Large intestine (tissue), 3 donors: ENCODE data around the gene NSUN4. TPM values are rescaled to one million over a fixed set of nuclear protein-coding genes. Genes with fewer than 3 reads are reported as not detected.
"Not testable (repeated sequence)": the region's sequence is repeated elsewhere in the genome, so short reads cannot be mapped to it uniquely, and the experiment has no call there.

ENCODE experiments used
- DNase-seq, 2 donors: peaks; one replicate each; pipeline versions ENCODE4 v3.0.0 to v3.0.0-alpha.2; 2013
- H3K27ac ChIP-seq: one replicate; pipeline ENCODE4 v1.5.1; 2013; ENCODE audit warnings: low read length
- H3K27me3 ChIP-seq: 2 replicates; pipeline ENCODE4 v1.6.1; 2013; ENCODE audit warnings: low read length; ENCODE audit not compliant: control insufficient read depth, insufficient read depth
- H3K36me3 ChIP-seq: 2 replicates; pipeline ENCODE4 v1.6.1; 2013; ENCODE audit warnings: low read length; ENCODE audit not compliant: control insufficient read depth, insufficient read depth
- H3K4me1 ChIP-seq: one replicate; pipeline ENCODE4 v1.6.1; 2013; ENCODE audit warnings: low read length; ENCODE audit not compliant: control insufficient read depth, insufficient read depth
- H3K4me3 ChIP-seq: one replicate; pipeline ENCODE4 v1.5.1; 2013; ENCODE audit warnings: low read length
- H3K9me3 ChIP-seq: one replicate; pipeline ENCODE4 v1.6.1; 2013; ENCODE audit warnings: mild to moderate bottlenecking, low read depth, low read length, moderate library complexity; ENCODE audit not compliant: control insufficient read depth
- WGBS: methylation state at CpG from one replicate; pipeline ENCODE4 v1.1.5; 2013; ENCODE audit warnings: low lambda C conversion rate; ENCODE audit not compliant: insufficient coverage; 5-methylcytosine and 5-hydroxymethylcytosine counted together
- polyA plus RNA-seq: library from polyadenylated mRNA; unstranded; fragments of 120-200 nt; gene quantifications from one replicate; pipeline ENCODE4 v1.2.1, GENCODE V29; 2013

Gene NSUN4
- polyA plus RNA-seq, 1 donor = 23.9 TPM

DNA sequence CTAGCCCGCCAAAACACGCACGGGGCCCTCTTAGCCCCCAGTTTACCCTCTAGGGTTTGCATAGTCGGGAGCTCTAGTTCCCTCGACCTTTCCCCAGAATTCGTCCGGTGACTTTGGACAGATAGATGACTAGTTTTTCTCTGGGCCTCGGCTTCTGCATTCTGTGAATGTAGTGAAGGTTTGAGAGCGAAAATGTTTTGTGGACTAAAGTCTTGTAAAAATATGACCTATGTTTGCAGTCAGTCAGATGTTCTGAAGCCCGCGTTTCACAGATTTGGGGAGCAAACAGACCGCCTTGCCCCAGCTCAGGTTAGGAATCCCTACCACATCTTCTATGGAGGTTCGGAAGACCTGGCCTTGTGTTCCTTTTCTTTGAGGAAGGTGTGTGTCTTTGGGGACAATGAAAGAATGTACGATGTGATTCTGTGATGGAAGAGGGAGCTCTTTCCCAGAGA lies 36.7 kb upstream of the NSUN4 start:
- WGBS = no CpG with 5 or more reads among the region's 14 CpGs
- Histone ChIP-seq H3K9me3 (no peaks in the 10 kb centered on the region), H3K27ac (peak overlapping the region; percentile 98), H3K4me1 (peaks cover 18% of the 10 kb centered on the region), H3K4me3 (peak overlapping the region; percentile 90), H3K27me3 (no peaks in the 10 kb centered on the region), H3K36me3 (peaks cover 8% of the 10 kb centered on the region)
- DNase-seq = no peak

DNA sequence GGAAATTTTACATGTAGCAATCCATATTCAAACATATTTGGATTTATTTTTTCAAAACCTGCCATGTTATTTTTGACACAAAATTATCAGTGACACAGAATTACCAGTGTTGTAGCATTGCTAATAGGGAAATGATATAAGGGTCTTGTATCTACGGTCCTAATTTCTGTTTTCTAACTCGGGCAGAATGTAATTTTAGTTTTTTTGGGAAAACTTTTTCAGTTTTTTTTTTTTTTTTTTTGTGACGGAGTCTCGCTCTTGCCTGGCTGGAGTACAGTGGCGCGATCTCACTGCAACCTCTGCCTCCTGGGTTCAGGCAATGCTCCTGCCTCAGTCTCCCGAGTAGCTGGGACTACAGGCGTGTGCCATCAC lies 34.5 kb upstream of the NSUN4 start:
- no peak for DNase-seq
- Histone ChIP-seq H3K4me1 (peaks cover 8% of the 10 kb centered on the region), H3K4me3 (no peak overlapping the region), H3K27ac (no peak overlapping the region), H3K9me3 (no peaks in the 10 kb centered on the region), H3K36me3 (peaks cover 25% of the 10 kb centered on the region), H3K27me3 (no peaks in the 10 kb centered on the region)
- WGBS = 94% methylated on average over 2 of the region's 8 CpGs

DNA sequence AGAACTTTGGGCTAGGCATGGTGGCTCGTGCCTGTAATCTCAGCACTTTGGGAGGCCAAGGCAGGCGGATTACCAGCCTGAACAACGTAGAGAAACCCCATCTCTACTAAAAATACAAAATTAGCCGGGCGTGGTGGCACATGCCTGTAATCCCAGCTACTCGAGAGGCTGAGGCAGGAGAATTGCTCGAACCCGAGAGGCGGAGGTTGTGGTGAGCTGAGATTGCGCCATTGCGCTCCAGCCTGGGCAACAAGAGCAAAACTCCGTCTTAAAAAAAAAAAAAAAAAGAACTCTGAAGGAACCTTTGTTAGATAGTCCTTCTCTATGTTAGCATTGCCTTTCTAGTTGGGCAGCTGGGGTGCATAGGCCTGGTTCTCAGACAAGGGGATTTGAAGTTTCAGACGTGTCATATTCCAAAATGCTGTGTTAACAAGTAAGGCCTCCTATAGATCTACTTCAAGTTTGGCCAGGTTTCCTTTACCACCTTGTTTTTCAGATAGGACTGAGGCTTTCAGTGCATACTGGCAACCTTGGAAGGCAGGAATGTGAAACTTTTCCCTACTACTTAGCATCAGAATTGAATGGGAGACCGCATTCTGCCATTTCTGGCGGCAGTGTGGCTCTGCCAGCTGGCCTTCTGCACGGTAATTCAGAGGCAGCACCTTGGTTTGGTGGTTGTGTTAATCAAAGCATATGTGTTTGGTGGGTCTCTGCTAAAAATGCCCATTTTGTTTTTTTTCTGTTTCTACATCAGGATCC lies 31.0 kb upstream of the NSUN4 start:
- Histone ChIP-seq H3K27ac (no peak overlapping the region), H3K9me3 (no peaks in the 10 kb centered on the region), H3K4me1 (peaks cover 4% of the 10 kb centered on the region), H3K36me3 (peaks cover 55% of the 10 kb centered on the region), H3K4me3 (no peak overlapping the region), H3K27me3 (no peaks in the 10 kb centered on the region)
- no peak for DNase-seq
- WGBS = no CpG with 5 or more reads among the region's 16 CpGs

DNA sequence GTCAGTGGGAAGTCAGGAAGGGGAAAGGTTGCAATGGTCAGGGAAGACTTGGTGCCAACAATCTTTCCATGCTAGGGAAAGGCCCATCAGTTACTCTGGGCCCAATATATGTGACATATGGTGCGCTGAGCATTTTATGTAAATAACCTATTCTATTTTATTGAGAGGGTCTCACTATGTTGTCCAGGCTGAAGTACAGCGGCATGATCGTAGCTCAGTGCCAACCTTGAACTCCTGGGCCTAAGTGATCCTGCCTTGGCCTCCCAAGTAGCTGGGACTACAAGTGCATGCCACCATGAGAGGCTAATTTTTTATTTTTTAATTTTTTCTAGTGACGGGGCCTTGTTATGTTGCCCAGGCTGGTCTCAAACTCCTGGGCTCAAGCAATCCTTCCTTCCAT lies 30.3 kb upstream of the NSUN4 start:
- 100% methylated on average over 1 of the region's 4 CpGs for WGBS

DNA sequence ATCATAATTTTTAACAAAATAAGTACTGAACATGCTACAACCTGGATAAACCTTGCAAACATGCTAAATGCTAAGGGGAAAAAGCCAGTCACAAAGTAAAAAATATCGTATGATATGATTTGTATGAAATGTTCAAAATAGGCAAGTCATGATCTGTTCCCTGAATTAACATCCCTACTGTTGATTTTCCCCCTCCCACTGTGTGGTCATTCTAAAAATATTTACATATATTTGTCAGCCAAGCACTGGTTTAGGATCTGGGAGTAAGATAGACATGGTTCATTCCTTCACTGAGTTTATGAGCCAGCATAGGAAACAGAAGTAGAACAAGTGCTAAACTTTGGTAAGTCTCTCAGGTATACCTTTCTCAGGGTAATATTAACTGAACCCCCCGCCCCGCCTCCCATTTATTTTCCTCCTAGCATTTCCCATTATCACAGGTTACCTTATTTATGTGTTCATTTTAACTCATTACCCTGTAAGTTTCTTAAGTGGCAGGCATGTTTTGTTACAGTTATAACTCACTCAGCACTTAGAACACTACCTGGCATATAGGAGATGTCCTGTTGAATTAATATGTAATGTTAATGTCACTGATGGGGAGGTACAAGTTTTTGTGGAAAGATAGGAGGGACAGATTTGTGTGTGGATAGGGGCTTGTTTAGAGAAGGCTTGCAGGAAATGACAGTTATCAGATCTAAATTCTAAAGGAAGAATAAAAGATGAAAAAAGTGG lies 24.8 kb upstream of the NSUN4 start:
- no CpG with 5 or more reads among the region's 3 CpGs for WGBS
- H3K36me3 ChIP-seq = peaks cover 56% of the 10 kb centered on the region

More for the DNA sequence above, 30.3 kb upstream of the NSUN4 start:
- DNase-seq = no peak
- no peaks in the 10 kb centered on the region for H3K9me3 ChIP-seq
- H3K27me3 ChIP-seq = no peaks in the 10 kb centered on the region
- H3K36me3 ChIP-seq = peaks cover 60% of the 10 kb centered on the region
- no peak overlapping the region for H3K27ac ChIP-seq
- no peaks in the 10 kb centered on the region for H3K4me1 ChIP-seq
- H3K4me3 ChIP-seq = no peak overlapping the region

DNA sequence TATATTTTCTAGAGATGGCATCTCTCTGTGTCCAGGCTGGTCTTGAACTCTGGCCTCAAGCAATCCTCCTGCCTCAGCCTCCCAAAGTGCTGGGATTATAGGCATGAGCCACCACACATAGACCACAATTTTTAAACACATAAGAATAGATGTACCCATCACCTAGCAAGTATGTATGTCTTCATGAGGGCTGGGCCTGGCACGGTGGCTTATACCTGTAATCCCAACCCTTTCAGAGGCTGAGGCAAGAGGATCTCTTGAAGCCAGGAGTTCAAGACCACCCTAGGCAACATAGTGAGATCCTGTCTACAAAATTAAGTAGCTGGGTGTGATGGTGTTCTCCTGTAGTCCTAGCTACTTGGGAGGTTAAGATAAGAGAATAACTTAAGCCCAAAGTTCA lies 23.3 kb upstream of the NSUN4 start:
- Histone ChIP-seq H3K4me1 (no peaks in the 10 kb centered on the region), H3K4me3 (no peak overlapping the region), H3K27ac (no peak overlapping the region), H3K9me3 (no peaks in the 10 kb centered on the region), H3K27me3 (no peaks in the 10 kb centered on the region), H3K36me3 (peaks cover 43% of the 10 kb centered on the region)
- no CpG with 5 or more reads among the region's 1 CpG for WGBS
- no peak for DNase-seq

More for the DNA sequence above, 24.8 kb upstream of the NSUN4 start:
- Histone ChIP-seq H3K27me3 (no peaks in the 10 kb centered on the region), H3K4me3 (no peak overlapping the region), H3K27ac (no peak overlapping the region), H3K4me1 (no peaks in the 10 kb centered on the region), H3K9me3 (no peaks in the 10 kb centered on the region)
- DNase-seq = no peak

DNA sequence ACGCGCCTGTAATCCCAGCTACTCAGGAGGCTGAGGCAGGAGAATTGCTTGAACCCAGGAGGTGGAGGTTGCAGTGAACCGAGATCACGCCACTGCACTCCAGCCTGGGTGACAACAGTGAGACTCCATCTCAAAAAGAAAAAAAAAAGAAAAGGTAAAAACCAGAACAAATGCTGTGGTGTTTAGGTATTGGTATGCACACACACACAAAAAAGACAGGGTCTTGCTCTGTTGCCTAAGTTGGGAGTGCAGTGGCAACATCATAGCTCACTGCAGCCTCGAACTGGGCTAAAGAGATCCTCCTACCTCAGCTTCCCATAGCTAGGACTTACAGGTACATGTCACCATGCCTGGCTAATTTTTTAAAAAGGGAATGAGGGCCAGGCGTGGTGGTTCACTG lies 21.3 kb upstream of the NSUN4 start:
- not testable (repeated sequence) for H3K9me3 ChIP-seq, H3K27me3 ChIP-seq, H3K4me3 ChIP-seq, DNase-seq, H3K27ac ChIP-seq, H3K4me1 ChIP-seq
- no CpG with 5 or more reads among the region's 6 CpGs for WGBS
- H3K36me3 ChIP-seq = peaks cover 26% of the 10 kb centered on the region

DNA sequence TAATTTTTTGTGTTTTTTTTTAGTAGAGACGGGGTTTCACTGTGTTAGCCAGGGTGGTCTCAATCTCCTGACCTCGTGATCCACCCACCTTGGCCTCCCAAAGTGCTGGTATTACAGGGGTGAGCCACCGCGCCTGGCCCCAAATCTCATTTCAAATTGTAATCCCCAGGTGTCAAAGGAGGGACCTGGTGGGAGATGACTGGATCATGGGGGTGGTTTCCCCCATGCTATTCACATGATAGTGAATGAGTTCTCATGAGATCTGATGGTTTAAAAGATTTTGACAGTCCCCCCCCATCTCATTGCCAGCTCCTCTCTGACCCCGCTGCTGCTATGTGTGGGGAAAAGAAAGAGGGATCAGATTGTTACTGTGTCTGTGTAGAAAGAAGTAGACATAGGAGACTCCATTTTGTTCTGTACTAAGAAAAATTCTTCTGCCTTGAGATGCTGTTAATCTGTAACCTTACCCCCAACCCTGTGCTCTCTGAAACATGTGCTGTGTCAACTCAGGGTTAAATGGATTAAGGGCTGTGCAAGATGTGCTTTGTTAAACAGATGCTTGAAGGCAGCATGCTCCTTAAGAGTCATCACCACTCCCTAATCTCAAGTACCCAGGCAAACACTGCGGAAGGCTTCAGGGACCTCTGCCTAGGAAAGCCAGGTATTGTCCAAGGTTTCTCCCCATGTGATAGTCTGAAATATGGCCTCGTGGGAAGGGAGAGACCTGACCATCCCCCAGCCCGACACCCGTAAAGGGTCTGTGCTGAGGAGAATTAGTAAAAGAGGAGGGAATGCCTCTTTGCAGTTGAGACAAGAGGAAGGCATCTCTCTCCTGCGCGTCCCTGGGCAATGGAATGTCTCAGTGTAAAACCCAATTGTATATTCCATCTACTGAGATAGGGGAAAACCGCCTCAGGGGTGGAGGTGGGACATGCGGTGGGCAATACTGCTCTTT lies 20.4 kb upstream of the NSUN4 start:
- H3K27ac ChIP-seq, H3K4me3 ChIP-seq, H3K27me3 ChIP-seq, H3K4me1 ChIP-seq, H3K9me3 ChIP-seq, DNase-seq: not testable (repeated sequence)
- H3K36me3 ChIP-seq = peaks cover 19% of the 10 kb centered on the region
- WGBS = no CpG with 5 or more reads among the region's 13 CpGs

DNA sequence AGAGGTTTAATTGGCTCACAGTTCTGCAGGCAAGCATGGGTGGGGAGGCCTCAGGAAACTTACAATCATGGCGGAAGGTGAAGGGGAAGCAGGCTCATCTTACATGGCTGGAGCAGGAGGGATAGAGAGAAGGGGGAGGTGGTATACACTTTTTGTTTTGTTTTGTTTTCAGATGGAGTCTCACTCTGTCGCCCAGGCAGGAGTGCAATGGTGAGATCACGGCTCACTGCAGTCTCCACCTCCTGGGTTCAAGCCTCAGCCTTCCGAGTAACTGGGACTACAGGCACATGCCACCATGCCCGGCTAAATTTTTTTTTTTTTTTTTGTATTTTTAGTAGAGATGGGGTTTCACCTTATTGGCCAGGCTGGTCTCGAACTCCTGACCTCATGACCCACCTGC lies 18.4 kb upstream of the NSUN4 start:
- H3K27me3 ChIP-seq, DNase-seq, H3K4me1 ChIP-seq, H3K27ac ChIP-seq, H3K36me3 ChIP-seq, H3K4me3 ChIP-seq, H3K9me3 ChIP-seq: not testable (repeated sequence)
- no CpG with 5 or more reads among the region's 6 CpGs for WGBS
